Measurements from ENCODE around the gene CHCHD2.
"Not testable (repeated sequence)": the region's sequence is repeated elsewhere in the genome, so short reads cannot be mapped to it uniquely, and the experiment has no call there.

Gene CHCHD2, protein sequence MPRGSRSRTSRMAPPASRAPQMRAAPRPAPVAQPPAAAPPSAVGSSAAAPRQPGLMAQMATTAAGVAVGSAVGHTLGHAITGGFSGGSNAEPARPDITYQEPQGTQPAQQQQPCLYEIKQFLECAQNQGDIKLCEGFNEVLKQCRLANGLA

GRCh38 chr7:56106108-56107073 is at the start of gene CHCHD2:
TSS of gene CHCHD2 (minus strand) at chr7:56106476. CDS start at chr7:56106413, 63 bp downstream.
- H3K4me1 Mint-ChIP-seq = peaks cover 34% of the 10 kb centered on the region

DNA sequence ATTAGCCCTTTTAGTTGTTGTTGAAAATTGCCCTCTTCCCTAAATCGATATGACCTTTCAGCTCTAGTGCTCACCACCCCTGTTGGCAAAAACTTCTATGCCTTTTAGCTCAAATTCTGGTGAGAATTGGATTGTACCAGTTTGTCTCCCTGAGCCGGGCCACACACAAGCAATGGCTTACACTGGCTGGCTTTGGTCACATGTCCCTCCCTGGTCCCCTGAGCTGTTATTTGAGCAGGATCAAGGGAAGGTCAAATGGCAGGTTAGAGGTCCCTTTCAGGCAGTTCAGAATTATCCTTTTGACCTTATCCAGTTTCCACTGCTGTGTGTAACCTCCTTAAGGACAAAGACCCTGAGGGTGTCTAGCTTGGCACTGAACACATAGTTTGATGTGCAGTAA is 24.8 kb upstream of the CHCHD2 start:
- H3K27ac Mint-ChIP-seq, ATAC-seq, H3K4me3 Mint-ChIP-seq: not testable (repeated sequence)

More at GRCh38 chr7:56106108-56107073, at the start of gene CHCHD2:
- ATAC-seq = peak; percentile 98
- Mint-ChIP-seq H3K9me3 (peaks cover 14 to 17% of the 10 kb centered on the region in 2 donors), H3K4me3 (peak within 1 kb of the TSS; percentile 95 to 98), H3K27ac (peak within 1 kb of the TSS; percentile 99 to 100), H3K27me3 (no peaks in the 10 kb centered on the region)
- peak; percentile 90 to 96 for DNase-seq

GRCh38 chr7:56127241-56127975 is 21.1 kb upstream of the CHCHD2 start:
- no peak overlapping the region for H3K4me3 Mint-ChIP-seq
- DNase-seq (no peak), ATAC-seq (no peak)
- H3K27ac Mint-ChIP-seq = no peak overlapping the region
- no peaks in the 10 kb centered on the region for H3K4me1 Mint-ChIP-seq
- H3K27me3 Mint-ChIP-seq = no peaks in the 10 kb centered on the region
- H3K9me3 Mint-ChIP-seq = no peaks in the 10 kb centered on the region

More for the DNA sequence above, 24.8 kb upstream of the CHCHD2 start:
- not testable (repeated sequence) for H3K4me1 Mint-ChIP-seq, H3K27me3 Mint-ChIP-seq, DNase-seq, H3K9me3 Mint-ChIP-seq

GRCh38 chr7:56125831-56126230 is 19.6 kb upstream of the CHCHD2 start:
- no peak overlapping the region for H3K27ac Mint-ChIP-seq
- H3K4me3 Mint-ChIP-seq = no peak overlapping the region
- no peak for ATAC-seq

GRCh38 chr7:56124981-56125380 is 18.7 kb upstream of the CHCHD2 start:
- Mint-ChIP-seq H3K9me3 (no peaks in the 10 kb centered on the region), H3K4me1 (no peaks in the 10 kb centered on the region), H3K4me3 (no peak overlapping the region), H3K27ac (no peak overlapping the region), H3K27me3 (no peaks in the 10 kb centered on the region)
- ATAC-seq (no peak), DNase-seq (no peak)

More at GRCh38 chr7:56125831-56126230, 19.6 kb upstream of the CHCHD2 start:
- H3K9me3 Mint-ChIP-seq = no peaks in the 10 kb centered on the region
- no peak for DNase-seq
- H3K4me1 Mint-ChIP-seq = no peaks in the 10 kb centered on the region
- no peaks in the 10 kb centered on the region for H3K27me3 Mint-ChIP-seq

GRCh38 chr7:56121440-56121839 is 15.2 kb upstream of the CHCHD2 start:
- no peak overlapping the region for H3K4me3 Mint-ChIP-seq
- no peaks in the 10 kb centered on the region for H3K4me1 Mint-ChIP-seq
- no peak overlapping the region for H3K27ac Mint-ChIP-seq
- DNase-seq (no peak), ATAC-seq (no peak)
- no peaks in the 10 kb centered on the region for H3K9me3 Mint-ChIP-seq
- peaks cover 18% of the 10 kb centered on the region for H3K27me3 Mint-ChIP-seq

DNA sequence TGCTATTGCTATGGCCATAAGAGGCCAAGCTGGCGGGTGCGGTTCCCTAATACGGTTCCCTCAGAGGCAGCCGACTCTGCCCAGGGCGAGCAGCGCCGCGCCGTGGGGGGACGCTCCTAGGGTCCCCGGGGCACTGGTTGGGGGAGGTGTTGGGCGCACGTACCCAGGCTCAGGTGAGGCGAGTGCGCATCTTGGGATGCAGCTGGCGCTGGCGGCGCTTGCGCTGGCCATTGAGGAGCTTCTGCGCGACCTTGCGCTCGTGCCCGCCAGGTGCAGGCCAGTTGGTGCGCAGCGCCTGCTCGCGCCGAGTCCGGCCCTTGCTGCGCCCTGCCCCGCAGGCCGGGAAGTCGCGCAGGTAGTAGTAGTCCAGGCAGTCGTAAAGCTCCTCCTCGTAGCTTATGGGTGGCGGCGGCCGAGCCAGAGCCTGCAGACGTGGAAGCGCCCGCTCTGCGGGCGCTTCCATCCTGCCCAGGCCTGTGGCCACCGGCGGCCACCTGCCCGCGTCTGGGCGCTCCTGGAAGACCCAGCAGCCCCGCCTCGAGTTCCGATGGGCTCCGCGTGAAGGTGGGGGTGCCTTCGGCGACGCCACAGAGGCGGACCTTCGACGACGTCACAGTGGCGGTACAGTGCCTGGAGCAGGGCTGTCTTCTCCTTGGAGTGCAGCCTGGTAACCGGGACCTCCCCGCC is 9.7 kb upstream of the CHCHD2 start, which contains the start of gene NUPR2:
NUPR2 (minus strand) TSS at position 566 of the 687 bp plus-strand sequence; CDS start at position 463, 103 bp downstream.
- Mint-ChIP-seq H3K27me3 (peaks cover 30% of the 10 kb centered on the region), H3K4me3 (peak within 1 kb of the TSS; percentile 37 to 66), H3K27ac (no peak within 1 kb of the TSS)

DNA sequence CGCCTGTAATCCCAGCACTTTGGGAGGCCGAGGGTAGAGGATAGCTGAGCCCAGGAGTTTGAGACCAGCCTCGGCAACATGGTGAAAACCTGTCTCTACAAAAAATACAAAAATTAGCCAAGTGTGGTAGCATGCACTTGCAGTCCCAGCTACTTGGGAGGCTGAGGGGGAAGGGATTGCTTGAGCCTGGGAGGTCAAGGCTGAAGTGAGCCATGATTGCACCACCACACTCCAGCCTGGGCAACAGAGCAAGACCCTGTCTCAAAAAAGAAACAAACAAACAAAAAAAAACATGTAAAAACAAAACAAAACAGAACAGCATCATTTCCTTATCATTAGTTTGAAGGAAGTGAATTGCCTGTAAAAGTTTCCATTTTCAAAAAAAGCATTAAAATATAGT is 6.0 kb upstream of the CHCHD2 start:
- not testable (repeated sequence) for DNase-seq, H3K27ac Mint-ChIP-seq, H3K9me3 Mint-ChIP-seq, H3K4me3 Mint-ChIP-seq, ATAC-seq
- Mint-ChIP-seq H3K27me3 (peaks cover 19% of the 10 kb centered on the region), H3K4me1 (peaks cover 24% of the 10 kb centered on the region)

More for the DNA sequence above, 9.7 kb upstream of the CHCHD2 start, which contains the start of gene NUPR2:
- no peak for DNase-seq
- ATAC-seq = peak; percentile 49
- H3K4me1 Mint-ChIP-seq = peaks cover 4% of the 10 kb centered on the region
- no peaks in the 10 kb centered on the region for H3K9me3 Mint-ChIP-seq

- Mint-ChIP-seq H3K4me3 (no peak overlapping the region), H3K4me1 (peaks cover 29% of the 10 kb centered on the region), H3K9me3 (peaks cover 14 to 17% of the 10 kb centered on the region in 2 donors), H3K27ac (no peak overlapping the region), H3K27me3 (peaks cover 3% of the 10 kb centered on the region)
- ATAC-seq (peak; percentile 27), DNase-seq (peak in 1 of 2 donors; percentile 26)
Observed at GRCh38 chr7:56110611-56111010, 4.3 kb upstream of the CHCHD2 start.

DNA sequence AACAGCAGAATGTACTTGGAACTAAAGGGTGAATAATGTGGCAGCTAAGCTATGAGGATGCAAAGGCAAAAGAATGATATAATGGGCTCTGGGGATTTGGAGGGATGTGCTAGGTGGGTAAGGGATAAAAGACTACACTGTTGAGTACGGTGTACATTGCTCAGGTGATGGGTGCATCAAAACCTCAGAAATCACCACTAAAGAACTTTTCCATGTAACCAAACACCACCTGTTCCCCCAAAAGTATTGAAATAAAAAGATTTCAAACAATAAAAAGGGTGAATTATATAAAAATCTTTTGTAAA is 1.6 kb upstream of the CHCHD2 start:
- peaks cover 34% of the 10 kb centered on the region for H3K4me1 Mint-ChIP-seq
- DNase-seq = no peak
- H3K27me3 Mint-ChIP-seq = no peaks in the 10 kb centered on the region
- peak overlapping the region; percentile 95 to 98 for H3K4me3 Mint-ChIP-seq
- peaks cover 14 to 17% of the 10 kb centered on the region in 2 donors for H3K9me3 Mint-ChIP-seq
- ATAC-seq = no peak
- H3K27ac Mint-ChIP-seq = peak overlapping the region in 1 of 2 donors; percentile 99

GRCh38 chr7:56105508-56105907 is 768 bp downstream of the CHCHD2 start:
- DNase-seq = no peak
- peak overlapping the region; percentile 99 to 100 for H3K27ac Mint-ChIP-seq
- no peak for ATAC-seq

GRCh38 chr7:56104138-56104537 is 2.1 kb downstream of the CHCHD2 start:
- peak overlapping the region in 1 of 2 donors; percentile 26 for H3K4me3 Mint-ChIP-seq
- ATAC-seq = not testable (repeated sequence)

More at GRCh38 chr7:56105508-56105907, 768 bp downstream of the CHCHD2 start:
- H3K4me1 Mint-ChIP-seq = peaks cover 39% of the 10 kb centered on the region
- H3K27me3 Mint-ChIP-seq = no peaks in the 10 kb centered on the region
- H3K9me3 Mint-ChIP-seq = peaks cover 14 to 17% of the 10 kb centered on the region in 2 donors
- H3K4me3 Mint-ChIP-seq = peak overlapping the region; percentile 95 to 98

DNA sequence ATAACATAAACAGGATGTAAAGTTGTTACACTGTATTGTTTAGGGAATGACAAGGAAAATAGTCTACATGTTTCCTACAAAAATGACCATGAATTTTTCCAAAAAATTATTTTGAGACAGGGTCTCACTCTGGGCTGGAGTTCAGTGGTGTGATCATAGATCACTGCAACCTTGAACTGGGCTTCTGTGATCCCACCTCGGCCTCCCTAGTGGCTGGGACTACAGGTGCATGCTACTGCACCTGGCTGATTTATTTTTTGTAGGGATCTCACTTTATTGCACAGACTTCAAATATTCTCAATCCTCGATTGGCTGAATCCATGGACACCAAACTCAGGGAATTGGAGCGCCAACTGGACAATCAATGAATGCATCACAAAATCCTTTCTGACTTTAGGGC is 6.6 kb downstream of the CHCHD2 start:
- H3K4me3 Mint-ChIP-seq = no peak overlapping the region
- ATAC-seq (no peak), DNase-seq (no peak)
- H3K27me3 Mint-ChIP-seq = no peaks in the 10 kb centered on the region
- no peak overlapping the region for H3K27ac Mint-ChIP-seq
- H3K4me1 Mint-ChIP-seq = peaks cover 9% of the 10 kb centered on the region
- no peaks in the 10 kb centered on the region for H3K9me3 Mint-ChIP-seq

More at GRCh38 chr7:56104138-56104537, 2.1 kb downstream of the CHCHD2 start:
- not testable (repeated sequence) for H3K27me3 Mint-ChIP-seq, H3K27ac Mint-ChIP-seq, DNase-seq
- Mint-ChIP-seq H3K4me1 (peaks cover 32% of the 10 kb centered on the region), H3K9me3 (peaks cover 14 to 17% of the 10 kb centered on the region in 2 donors)

GRCh38 chr7:56098187-56099008 is 7.9 kb downstream of the CHCHD2 start:
- not testable (repeated sequence) for DNase-seq, H3K27ac Mint-ChIP-seq, H3K27me3 Mint-ChIP-seq, H3K9me3 Mint-ChIP-seq, H3K4me3 Mint-ChIP-seq, H3K4me1 Mint-ChIP-seq, ATAC-seq

Data from stimulated activated naive CD8-positive, alpha-beta T cell treated with anti-CD3 and anti-CD28 coated beads, Interleukin-15, amount 100 ng/mL, for 72 hours (primary cell).